Fibroblast of gingiva (primary cell): Measurements from ENCODE around the gene PPP2R3B.

Source experiments
- DNase-seq: peaks from one replicate; pipeline ENCODE4 v3.0.0-alpha.2; 2011; ENCODE audit warnings: low read depth

Gene PPP2R3B

DNA sequence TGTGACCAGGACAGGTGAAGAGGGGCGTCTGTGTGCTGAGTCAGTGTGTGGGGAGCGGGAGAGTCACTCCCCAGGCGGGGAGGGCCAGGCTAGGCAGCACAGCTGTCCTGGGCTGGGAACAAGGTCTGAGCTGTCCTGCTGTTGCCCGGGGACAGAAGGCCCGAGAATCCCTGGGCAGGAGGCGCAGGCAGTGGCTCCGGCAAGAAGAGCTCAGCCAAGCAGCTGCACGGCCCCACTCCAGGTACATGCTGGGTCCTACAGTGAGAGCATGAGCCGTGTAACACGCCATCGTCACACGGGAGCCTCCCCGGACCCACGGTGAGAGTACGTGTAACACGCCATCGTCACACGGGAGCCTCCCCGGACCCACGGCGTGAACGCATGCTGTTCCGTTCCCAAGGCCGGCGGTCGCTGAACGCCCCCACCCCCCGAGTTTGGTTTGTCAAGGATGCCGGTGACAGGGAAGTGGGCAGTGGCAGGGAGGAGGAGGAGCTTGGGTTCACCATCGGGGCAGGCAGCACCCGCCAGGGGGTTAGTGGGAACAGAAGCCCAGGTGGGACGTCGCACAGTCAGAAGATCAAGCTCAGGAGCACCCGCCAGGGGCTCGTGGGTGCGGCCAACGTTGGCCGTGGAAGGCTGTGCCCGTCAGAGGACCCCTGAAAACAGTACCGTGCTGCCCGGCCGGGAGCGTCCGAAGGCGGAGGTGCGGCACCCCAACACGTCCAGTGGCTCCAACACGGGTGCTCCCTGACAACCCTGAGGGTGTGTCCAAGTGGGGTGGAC is 15.6 kb downstream of the PPP2R3B start:
- no peak for DNase-seq

DNA sequence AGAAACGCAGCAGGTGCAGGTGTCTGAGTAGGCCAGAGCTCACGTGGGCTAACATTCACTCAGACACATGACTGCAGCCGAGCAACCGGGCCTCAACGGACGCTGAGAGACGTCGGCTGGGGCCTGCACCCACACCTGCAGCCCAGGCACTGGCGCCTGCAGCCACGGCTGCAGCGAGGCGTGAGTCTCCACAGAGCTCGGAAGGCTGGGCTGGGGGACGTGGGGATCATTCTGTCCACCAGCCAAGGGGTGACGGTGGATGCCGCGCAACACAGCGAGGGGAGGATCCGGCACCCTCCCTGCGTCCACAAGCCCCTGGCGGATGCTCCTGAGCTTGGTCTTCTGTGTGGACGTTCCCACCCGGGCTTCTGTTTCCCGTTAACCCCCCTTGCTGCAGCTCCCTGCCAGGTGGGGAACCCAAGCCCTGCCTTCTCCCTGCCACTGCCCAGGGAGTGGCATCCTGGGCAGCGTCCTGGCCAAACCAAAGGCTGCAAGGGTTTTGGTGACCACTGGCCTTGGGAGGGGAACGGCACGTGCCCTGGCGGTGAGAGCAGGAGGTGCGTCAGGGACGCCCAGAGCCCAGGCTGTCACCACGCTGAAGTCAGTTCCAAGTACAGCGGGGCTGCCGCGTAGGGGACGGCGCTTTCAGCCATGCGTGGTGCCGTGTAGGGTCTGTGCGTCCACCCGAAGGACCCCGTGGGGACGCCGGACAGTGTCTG is 16.3 kb downstream of the PPP2R3B start:
- DNase-seq: no peak

DNA sequence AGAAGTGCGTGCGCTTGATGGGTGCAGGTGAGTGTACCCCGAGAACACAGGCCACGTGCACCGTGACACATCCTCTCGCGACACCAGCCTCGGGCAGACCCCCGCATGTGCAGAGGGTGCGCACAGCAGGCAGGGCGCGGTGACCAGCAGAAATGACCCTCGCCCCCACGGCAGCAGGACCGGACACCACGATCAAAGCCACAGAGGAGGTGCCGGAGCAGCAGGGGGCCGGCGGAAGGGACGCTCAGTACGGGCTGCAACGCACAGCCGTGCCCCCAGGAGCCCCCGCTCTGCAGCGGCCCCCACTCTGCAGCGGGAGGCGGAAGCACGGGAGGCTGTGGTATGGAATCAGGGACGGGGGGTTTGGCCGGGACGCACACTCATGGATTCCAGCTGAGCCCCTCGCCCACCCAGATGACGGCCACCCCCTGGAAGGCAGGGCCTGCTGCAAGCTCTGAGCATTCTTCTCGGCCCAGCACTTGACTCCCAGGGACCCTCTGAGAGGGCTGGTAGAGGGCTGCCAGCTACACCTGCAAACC is 17.1 kb downstream of the PPP2R3B start:
- DNase-seq: no peak

DNA sequence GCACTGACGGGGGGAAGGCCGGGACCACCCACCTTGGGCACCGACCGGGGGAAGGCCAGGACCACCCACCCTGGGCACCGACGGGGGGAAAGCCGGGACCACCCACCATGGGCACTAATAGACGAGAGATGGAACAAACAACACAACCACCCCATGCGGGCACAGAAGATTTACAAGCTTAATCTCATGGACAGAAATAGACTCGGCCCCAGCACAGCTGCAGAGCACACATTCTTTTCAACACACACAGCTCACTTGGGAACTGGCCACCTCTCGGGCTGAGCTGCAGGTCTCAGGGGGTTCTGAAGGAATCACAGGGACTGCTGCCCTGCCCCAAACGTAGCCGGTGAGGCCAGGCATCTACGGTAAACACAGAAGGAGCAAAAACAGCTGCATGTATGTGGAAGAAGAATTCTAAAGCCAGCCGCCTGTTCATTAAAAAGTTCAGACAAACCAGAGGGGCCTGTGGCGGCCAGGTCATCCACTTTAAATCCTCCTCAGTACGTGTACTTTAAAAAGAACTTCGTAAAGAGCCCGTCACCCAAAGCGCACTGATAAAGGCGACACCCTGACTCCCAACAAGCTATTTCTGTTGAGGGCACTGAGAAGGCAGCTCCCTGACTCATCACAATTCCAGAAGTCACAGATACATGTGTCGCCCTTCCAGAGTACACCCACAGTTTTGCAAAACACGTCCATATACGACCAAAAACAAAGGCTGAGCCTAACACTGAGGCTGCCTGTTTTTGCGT is 17.7 kb downstream of the PPP2R3B start:
- DNase-seq: no peak

DNA sequence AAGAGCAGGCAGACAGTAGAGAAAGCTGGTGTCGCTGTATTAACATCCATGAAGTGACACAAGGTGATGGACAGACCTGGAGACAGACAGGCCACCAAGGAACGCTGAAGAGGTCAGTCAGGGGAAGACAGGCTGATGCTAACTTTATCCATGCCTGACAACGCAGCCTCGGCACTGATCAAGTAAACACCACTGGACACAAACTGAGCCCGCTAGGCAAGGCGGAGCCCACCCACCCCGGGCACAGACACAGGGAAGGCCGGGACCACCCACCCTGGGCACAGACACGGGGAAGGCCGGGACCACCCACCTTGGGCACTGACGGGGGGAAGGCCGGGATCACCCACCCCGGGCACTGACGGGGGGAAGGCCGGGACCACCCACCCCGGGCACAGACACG is 18.8 kb downstream of the PPP2R3B start:
- DNase-seq: no peak

DNA sequence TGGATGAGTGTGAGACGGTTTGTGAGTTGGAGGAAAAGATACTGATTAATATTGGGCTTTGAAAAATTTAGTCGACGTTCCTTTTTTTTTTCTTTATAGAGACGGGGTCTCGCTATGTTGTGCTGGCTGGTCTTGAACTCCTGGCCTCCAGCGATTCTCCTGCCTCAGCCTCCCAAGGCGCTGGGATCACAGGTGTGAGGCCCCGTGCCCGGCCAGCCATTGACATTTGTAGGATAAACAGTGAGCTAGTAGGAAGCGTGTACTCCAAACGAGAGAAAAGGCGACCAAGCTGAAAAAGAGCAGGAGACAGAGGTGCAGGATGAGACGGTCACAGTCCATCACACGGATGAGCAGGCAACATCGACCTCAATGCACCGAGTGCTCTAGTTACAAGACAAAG is 19.4 kb downstream of the PPP2R3B start:
- no peak for DNase-seq

DNA sequence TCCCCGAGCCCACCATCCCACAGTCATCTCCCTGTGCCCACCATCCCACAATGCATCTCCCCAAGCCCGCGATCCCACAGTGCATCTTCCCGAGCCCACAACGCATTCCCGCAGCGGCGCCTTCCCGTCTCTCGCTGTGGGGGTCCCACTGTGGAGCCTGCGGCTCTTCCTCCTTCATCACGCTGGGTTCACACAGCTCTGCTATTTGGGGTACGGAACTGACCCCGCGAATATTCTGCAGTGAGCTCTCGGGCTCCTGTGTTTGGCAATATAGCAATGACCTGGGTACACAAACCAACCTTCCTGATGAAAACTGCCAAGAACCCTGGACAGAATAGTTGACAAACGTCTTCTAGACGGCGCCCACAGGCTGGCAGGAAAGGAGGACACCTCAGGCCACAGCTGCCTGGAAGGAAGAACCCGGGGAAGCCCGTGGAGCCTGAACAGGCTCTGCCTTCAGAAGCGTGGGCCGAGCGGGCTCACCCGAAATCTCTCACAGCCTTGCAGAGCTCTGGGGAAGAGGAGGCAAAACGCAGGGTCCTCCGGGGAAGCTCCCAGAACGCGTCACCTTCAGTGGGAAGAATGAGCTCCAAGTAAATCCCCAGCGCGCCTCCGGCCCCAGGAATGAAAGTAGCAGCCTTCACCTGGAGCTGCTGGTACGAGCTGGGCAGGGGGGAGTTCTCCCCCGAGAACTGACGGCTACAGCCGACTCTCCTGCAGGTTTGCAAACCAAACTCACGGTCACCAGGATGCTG is 22.9 kb downstream of the PPP2R3B start:
- no peak for DNase-seq

DNA sequence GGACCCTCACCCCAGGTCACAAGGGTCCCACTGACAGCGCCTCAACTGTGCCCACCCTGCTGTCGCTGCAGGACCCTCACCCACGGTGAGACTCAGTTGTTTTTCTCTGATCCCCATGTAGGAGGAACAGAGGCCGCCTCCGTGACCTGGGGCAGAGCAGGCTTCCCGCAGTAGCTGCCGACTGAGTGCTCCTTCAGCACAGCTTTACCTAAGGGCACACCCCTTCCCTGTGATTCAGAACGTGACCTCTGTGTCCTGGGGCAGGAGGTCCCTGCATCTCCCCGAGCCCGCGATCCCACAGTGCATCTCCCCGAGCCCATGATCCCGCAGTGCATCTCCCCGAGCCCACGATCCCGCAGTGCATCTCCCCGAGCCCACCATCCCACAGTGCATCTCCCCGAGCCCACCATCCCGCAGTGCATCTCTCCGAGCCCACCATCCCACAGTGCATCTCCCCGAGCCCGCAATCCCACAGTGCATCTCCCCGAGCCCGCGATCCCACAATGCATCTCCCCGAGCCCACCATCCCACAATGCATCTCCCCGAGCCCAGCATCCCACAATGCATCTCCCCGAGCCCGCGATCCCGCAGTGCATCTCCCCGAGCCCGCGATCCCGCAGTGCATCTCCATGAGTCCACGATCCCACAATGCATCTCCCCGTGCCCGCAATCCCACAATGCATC is 23.6 kb downstream of the PPP2R3B start:
- DNase-seq: no peak

DNA sequence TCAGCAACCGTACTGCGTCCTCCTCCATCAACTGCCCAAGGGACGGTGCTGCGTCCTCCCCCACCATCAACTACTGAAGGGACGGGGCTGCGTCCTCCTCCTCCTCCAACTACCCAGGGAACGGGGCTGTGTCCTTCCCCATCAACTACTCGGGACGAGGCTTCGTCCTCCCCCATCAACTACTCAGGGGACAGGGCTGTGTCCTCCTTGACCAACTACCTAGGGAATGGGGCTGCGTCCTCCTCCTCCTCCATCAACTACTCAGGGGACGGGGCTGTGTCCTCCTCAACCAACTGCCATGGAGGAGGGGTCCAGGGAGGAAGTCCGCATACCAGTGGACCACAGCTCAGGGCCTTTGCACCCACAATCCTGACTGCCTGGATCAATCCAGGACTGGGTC is 24.4 kb downstream of the PPP2R3B start:
- no peak for DNase-seq

DNA sequence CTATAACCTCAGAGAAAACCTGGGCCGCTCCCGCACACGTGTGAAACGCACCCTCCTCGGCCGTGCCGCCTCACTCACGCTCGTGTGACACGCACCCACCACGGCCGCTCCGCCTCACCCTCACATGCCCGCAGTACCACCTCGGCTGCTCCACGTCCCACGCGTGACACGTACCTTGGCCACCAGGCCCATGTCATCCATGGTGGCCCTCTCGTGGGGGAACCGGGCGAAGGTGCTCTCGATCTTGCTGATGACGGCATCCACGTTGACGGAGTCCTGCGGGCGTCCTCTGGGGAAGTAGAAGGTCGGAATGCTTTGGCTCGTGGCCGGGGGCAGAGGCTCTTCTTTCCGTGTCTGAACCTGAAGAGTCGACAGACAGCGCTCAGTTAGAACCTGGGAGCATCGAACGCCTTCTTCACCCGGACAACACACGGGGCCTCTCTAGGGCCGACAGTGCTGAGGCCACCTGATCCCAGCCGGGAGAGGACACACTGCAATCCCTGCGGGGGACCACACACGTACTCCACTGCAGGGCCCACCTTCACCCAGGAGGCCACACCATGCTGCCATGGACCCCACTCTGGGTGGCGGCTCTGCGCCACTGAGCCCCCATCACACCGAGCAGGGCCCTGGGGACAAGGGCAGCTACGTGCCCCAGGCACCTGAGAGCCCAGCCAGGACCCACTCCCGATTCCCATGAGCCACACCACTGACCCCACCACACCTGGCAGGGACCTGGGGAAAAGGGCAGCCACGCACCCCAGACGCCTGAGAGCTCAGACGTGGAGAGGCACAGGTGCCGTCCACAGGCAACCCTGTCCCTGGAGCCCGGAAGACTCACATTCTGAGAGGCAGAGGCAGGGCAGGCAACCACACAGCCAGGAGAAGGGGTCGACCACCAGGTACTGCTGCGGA is 25.2 kb downstream of the PPP2R3B start:
- DNase-seq: no peak

DNA sequence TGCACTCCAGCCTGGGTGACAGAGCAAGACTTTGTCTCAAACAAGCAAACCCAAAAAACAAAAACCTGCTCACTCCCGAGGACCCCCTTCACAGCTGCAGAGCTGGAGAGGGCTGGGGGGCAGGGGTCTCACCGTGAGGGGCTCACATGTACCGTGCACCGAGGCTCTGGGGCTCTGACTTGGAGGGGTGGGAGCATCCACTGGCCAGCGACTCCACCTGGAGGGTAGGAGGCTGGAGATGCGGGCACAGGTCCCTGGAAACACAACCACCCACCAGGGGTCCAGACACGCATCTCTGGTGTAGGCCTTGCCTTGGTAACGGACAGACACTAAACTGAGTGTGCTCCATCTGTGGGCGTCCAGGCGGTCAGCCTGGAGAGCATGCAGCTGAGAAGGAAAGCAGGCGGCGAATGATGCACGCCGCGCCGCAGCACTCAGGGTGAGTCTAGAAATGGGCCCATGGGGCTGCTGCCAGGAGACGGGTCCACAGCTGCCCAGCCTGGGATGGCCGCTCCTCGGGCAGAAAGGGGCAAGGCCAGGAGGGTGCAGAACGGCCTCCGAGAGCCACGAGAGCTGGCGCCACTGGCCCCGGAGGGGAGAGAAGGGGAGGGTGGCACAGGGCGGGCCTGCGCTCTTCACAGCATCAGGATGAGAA is 26.1 kb downstream of the PPP2R3B start:
- no peak for DNase-seq

DNA sequence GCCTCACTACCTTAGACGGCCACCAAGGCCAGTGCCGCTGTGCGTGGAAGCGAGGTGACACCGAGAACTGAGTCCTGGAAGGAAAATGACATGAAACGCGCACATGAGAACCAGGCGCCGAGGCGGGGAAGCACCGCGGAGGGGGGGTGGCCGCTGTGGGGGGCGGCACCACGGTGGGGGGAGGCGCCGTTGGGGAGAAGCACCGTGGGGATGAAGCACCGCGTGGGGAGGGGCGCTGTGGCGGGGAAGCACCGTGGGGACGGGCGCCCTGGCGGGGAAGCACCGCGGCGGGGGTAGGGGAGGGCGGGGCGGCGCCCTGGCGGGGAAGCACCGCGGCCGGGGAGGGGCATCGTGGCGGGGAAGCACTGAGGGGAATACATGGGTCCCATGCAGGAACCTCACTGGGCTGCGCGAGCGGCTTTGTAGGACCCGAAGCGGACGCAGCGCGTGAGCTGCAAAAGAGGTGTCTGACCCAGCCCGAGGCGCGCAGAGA is 28.0 kb downstream of the PPP2R3B start:
- no peak for DNase-seq

DNA sequence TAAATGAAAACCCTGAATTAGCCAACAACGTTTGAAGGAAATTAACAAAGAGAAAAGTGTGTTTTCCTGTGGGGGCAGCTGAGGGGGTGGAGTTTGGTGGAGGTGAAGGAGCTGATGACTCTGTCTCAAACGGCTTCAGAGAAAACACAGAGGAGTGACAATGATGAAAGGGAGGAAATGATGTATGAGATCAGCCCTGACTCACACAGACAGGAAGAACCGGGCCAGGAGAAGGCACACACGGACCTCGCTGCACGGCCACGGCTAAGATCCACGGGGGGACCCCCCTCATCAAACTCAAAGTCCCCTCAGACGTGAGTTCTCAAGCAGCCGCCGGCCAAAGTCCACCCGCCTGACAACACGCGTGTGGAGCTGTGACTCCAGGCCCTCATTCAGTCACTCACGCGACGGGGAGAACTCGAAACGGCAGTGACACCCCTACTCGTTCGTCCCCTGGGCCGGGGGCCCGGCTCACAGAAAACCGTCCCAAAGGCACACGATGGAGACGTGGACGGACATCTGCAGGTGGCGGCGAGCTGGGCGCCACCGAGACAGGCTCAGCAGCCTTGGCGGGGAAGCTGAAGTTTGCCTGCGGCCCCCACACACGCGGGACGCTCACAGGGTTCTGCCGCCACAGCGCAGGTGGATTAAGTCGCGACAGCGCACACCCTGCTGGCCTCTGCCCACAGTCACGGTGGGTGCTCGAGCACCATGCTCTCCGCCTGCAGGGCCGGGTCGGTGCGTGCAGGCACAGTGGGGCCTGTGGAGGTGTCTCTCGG is 28.8 kb downstream of the PPP2R3B start:
- no peak for DNase-seq

DNA sequence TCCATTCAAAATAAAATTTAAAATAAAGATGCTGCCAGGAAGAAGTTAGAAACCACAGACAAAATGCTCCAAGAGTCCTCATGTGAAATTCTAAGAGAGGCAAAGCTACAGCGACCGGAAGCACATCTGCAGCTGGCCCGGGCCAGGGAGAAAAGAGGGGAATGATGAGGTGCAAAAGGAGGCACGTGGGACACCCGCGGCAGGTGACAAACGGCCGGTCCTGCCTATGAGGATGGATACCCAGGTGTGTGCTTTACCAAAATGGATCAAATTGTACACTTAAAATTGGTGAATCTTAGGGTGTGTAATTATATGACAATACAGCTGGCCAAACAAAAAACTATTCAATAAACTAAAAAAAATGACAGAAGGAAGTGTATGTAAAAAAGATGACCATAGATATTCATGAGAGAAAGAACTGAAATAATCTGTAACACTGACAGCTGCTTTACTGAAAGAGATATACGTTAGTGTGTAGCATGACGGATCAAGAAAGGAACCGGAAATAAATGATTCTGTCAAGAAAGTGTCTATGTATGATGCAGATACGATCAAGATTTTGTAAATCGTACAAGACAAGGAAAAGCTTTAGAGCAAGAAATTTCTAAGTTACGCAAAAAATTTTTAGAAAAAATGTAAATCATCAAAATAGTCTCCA is 29.5 kb downstream of the PPP2R3B start:
- DNase-seq: no peak

DNA sequence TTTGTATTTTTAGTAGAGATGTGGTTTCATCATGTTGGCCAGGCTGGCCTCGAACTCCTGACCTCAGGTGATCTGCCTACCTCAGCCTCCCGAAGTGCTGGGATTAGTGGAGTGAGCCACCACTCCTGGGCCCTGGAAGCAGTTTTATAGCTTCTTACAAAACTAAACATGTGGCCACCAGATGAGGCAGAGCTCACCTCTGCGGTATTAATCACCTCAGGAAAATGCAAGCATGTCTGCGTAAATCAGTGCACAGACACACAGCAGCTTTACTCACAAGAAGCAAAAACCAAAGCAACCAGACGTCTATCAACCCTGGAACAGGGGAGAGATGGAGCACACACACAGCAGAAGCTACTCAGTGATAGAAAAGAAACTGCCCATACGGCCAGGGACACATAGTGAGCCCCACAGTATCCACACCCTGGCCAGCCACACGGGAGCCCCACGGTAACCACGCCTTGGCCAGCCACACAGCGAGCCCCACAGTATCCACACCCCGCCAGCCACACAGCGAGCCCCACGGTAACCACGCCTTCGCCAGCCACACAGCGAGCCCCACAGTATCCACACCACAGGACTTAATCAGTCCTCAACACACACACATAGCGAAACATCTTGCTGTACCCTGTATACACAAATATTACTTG is 30.2 kb downstream of the PPP2R3B start:
- no peak for DNase-seq

DNA sequence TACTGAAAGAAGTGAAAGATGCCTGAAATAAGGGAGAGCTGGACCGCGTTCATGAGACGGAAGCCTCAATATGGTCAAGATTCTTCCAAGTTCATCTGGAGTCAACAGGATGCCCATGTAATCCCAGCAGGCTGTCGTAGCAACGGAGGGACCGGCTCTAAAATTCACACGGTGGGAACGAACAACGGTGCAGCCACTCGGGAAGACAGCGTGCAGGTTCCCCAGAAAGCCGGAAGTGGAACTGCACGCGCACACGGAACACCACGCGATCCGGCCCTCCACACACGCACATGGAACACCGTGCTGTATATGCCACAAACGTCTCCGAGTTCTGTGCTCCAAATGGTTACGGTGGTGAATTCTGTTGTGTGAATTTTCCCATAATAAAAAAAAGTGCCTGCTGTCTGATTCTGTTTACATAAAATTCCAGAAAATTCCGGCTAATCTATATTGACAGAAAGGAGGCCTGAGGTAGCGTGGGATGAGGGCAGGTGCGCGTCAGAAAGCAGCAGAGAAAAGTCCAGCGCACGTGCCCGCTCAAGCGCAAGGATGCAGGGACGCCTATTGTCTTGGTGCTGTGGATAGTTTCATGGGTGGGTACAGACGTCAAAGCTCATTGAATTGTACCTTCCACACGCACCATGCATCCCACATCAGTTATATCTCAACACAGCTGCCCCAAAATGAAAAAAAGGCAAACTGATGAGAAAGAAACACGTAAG is 31.2 kb downstream of the PPP2R3B start:
- no peak for DNase-seq
